PFSK-1 (cell line): Measurements from ENCODE around the gene DNAJB13.

Experiments used
- POLR2AphosphoS5 ChIP-seq: IDR thresholded peaks from 2 replicates; pipeline ENCODE4 v1.6.1; 2012; ENCODE audit warnings: low read depth, mild to moderate bottlenecking, control low read depth, low read length, moderate library complexity
- SIN3A ChIP-seq: IDR thresholded peaks from 2 replicates; pipeline ENCODE4 v1.6.1; 2012; ENCODE audit warnings: mild to moderate bottlenecking, low read length, moderate library complexity, borderline replicate concordance; ENCODE audit not compliant: insufficient read depth
- TF ChIP-seq, protein P1 (sequence below), 2 experiments: IDR thresholded peaks; 2 replicates each; pipeline versions ENCODE4 v1.6.1 to v1.8.0; 2011 to 2012; ENCODE audit warnings: low read depth in 2 of 2, low read length in 2 of 2, control low read depth in 1 of 2, inconsistent platforms in 1 of 2, mild to moderate bottlenecking in 1 of 2, moderate library complexity in 1 of 2; ENCODE audit not compliant: insufficient read depth in 1 of 2

DNA sequence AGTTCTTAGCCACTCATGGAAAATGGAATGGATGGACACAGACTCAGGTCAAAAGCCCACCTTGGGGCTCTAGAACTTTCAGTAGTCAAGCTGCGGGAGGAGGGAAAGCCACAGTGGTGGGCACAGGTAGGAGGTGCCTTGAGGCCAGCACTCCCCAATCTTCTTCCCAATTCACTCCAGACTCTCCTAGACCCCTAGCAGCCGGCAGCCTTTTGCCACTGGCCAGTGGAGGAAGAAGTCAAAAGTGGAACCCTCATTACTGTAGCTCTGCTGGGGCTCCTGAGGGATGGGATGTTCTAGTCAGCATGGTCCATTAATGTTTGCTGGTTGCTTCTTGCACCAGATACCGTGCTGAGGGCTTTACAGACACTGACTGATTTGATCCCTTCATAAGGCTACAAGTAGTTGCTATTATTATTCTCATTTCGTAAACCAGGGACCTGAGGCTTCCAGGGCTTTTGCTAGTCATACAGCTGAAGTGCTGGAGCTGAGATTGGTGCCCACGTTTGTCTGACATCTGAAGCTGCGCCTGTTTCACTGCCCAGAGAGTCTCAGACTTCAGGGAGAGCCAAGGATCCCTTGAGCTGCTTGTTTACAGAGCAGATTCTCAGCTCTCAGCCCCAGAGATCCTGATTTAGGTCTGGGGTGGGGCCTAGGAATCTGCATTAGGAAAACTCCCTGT is 57.0 kb downstream of the DNAJB13 start:
- TF ChIP-seq, protein P1, sequence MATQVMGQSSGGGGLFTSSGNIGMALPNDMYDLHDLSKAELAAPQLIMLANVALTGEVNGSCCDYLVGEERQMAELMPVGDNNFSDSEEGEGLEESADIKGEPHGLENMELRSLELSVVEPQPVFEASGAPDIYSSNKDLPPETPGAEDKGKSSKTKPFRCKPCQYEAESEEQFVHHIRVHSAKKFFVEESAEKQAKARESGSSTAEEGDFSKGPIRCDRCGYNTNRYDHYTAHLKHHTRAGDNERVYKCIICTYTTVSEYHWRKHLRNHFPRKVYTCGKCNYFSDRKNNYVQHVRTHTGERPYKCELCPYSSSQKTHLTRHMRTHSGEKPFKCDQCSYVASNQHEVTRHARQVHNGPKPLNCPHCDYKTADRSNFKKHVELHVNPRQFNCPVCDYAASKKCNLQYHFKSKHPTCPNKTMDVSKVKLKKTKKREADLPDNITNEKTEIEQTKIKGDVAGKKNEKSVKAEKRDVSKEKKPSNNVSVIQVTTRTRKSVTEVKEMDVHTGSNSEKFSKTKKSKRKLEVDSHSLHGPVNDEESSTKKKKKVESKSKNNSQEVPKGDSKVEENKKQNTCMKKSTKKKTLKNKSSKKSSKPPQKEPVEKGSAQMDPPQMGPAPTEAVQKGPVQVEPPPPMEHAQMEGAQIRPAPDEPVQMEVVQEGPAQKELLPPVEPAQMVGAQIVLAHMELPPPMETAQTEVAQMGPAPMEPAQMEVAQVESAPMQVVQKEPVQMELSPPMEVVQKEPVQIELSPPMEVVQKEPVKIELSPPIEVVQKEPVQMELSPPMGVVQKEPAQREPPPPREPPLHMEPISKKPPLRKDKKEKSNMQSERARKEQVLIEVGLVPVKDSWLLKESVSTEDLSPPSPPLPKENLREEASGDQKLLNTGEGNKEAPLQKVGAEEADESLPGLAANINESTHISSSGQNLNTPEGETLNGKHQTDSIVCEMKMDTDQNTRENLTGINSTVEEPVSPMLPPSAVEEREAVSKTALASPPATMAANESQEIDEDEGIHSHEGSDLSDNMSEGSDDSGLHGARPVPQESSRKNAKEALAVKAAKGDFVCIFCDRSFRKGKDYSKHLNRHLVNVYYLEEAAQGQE (IDR thresholded peaks at IDR 0.05; ENCODE audit: insufficient read depth in 1 of 2, low read depth in 2 of 2, low read length in 2 of 2) = no peak
- TF ChIP-seq POLR2AphosphoS5 (no peak), SIN3A (no peak)
